ENCODE results near the gene ATXN7L2.

ATXN7L2 gene

DNA sequence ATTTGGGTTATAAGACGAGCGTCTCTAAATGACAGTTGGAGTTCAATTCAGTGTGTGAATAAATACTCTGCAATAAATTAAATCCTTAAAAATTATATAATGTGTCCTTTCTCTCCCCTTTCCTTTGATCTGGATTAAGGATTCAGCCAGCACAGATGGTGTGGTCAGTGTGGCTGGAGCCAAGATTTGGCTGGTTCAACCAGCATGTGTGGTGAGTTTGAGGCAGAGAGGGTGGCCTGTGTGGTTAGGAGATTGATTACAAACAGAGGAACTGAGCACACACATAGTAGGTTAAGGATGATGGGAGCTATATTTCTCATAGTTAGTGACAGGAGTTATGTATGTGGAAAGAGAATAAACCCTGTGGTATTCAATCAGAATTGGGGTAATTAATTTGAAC is 40.0 kb downstream of the ATXN7L2 start:
- no peaks in the 10 kb centered on the region for H3K36me3 Mint-ChIP-seq

DNA sequence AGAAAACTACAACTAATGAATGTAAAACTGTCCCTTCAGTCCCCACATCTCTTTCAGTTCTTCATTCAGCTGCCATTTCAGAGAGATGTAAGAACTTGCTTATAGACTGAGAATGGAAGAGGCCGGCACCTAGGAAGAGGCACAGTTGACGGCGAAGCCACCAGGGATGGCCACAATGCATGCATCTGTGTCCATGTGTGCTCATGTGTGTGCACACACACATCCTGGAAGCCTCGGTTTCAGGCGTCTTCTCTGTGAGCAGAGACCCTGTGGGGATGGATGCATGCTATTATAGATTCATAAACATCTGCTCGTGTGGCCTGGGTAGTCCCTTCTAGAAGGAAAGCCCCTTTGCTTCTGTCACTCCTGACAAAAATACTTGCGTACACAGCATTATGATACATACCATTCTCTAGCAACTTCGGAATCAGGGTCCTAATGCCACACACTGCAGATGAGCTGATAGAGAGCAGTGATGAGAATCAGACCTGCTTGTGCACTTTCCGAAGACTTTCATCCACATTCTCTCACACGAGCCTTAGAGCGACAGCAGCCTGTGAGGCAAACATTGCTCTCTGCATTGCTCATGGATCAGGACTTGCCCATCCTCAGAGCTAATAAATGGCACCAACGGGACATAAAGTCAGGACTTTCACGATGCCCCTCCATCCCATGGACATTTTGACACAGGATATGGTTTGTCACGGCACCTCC is 43.5 kb downstream of the ATXN7L2 start:
- Mint-ChIP-seq H3K27me3 (peaks cover 7% of the 10 kb centered on the region), H3K27ac (peak overlapping the region; percentile 74), H3K9me3 (no peaks in the 10 kb centered on the region), H3K36me3 (no peaks in the 10 kb centered on the region), H3K4me1 (peaks cover 14% of the 10 kb centered on the region), H3K4me3 (peak overlapping the region; percentile 66)
- peak; percentile 87 for ATAC-seq

More for the DNA sequence above, 40.0 kb downstream of the ATXN7L2 start:
- ATAC-seq = no peak
- Mint-ChIP-seq H3K27ac (no peak overlapping the region), H3K4me3 (no peak overlapping the region), H3K4me1 (peaks cover 12% of the 10 kb centered on the region), H3K9me3 (no peaks in the 10 kb centered on the region), H3K27me3 (peaks cover 13% of the 10 kb centered on the region)

DNA sequence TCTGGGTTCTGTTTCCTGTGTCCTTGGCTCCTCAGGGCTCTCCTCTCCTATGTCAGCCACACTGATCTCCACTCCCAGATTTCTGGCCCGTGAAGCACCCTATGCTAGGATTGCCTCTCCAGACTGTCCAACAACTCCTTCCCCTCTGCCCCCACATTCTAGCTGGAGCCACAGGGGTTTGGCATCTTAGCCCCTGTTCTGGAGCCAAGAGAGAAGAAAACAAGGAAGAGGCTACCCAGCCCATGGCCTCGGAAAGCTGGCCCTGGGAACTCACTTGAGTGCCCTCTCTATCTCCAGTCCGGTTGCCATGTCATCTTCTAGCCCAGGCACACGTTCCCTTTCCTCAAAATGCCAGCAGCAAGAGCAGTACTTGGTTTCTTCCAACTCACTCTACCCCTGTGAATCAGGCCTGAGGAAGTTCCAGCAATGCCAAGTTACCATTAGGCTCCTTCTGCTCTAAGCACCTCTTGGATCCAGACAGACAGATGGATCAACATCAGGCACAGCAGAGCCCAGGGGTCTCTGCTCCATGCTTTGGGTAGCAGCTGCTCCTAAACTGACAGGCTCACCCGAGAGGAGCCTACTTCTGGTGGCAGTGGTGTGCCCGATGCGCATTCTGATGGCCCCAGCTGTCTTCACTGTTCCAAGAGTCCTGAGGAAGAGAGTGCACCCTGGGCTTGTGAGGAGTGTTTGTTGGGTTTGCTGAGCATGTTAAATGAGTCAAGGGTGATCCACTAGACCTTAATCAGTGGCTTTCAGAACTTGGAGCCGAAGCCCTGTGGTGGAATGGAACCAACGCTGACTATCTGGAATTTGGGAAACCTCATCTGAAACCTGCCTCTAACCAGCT is 44.4 kb downstream of the ATXN7L2 start:
- no peaks in the 10 kb centered on the region for H3K27me3 Mint-ChIP-seq
- no peak overlapping the region for H3K4me3 Mint-ChIP-seq
- no peaks in the 10 kb centered on the region for H3K36me3 Mint-ChIP-seq
- H3K4me1 Mint-ChIP-seq = peaks cover 21% of the 10 kb centered on the region
- ATAC-seq = no peak
- peak overlapping the region; percentile 74 for H3K27ac Mint-ChIP-seq
- no peaks in the 10 kb centered on the region for H3K9me3 Mint-ChIP-seq

DNA sequence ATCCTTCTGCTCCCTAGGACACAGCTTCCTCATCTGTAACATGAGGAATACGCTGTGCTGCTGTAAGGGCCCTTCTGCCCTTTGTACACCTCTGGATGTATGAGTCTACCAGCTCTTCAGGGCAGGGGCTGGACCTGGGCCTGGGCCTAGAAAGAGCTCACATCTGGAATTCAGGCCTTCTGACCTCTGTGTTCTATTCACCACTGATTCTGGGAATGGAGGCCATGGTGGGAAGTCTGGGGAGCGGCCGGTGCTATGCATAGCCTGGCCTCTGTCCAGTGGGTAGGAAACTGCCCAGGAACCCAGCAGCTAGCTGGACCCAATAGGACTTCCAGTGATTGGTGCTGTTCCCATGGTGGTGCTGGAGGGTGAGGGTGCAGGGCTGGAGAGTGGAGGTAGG is 45.0 kb downstream of the ATXN7L2 start:
- Mint-ChIP-seq H3K9me3 (no peaks in the 10 kb centered on the region), H3K4me1 (peaks cover 21% of the 10 kb centered on the region), H3K27ac (no peak overlapping the region), H3K36me3 (no peaks in the 10 kb centered on the region), H3K27me3 (no peaks in the 10 kb centered on the region), H3K4me3 (no peak overlapping the region)
- ATAC-seq = no peak

DNA sequence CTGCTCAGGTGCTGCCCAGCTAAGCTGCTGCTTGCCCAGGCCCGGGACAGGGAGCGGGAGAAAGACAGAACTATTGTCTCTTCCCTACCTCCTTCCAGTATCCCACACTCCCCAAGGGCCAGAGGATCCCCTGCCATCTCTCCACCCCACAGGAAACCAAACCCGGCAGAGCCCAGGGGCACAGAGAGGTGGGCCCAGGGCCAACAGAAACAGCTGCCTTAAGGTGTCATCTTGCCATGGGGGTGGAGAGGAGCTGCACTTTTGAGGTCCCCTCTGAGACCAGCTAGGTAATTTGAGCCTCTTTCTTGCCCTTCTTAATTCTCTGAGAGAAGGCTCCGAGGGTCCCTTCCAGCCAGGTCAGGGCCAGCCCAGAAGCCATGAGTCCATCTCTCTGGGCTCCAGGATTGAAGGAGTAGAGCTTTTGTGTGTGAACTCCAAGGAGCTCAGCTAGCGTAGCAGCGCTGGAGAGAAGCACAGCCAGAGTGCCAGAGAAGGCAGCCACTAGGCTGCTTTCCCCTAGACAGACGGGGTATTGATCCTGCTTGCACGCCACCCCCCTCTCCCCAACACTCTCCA is 46.3 kb downstream of the ATXN7L2 start:
- no peaks in the 10 kb centered on the region for H3K27me3 Mint-ChIP-seq
- peak overlapping the region; percentile 54 for H3K27ac Mint-ChIP-seq
- H3K4me1 Mint-ChIP-seq = peaks cover 21% of the 10 kb centered on the region
- no peak for ATAC-seq
- no peaks in the 10 kb centered on the region for H3K9me3 Mint-ChIP-seq
- no peak overlapping the region for H3K4me3 Mint-ChIP-seq
- H3K36me3 Mint-ChIP-seq = no peaks in the 10 kb centered on the region

DNA sequence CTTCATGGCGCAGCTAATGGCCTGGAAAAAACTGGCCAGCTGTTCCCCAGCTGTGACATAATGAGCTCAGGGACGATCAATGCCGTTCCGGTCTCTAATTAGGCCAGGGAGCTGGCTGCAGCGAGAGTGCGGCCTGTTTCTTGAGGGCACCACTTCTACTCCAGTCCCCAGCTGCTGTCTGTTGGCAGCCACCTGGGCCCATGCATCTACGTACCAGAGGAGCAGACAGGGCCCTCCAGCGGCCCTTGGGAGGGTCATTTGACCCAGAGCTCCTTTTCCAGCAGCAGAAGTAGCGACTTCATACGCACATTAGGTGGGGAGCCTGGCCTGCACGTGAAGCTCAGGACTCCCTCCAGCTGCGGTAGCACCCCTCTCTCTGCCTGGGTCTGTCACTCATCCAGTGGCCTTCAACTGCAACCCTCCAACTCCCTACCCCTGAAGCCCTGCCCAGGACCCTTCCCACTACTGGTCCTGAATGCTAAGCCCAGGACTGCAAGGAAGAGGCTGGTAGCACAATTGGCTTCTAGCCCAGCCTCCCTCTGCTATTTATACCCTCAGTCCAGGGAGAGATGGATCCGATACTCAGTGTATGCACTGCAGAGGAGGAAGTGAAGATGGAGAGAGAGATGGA is 46.9 kb downstream of the ATXN7L2 start:
- no peak for ATAC-seq
- Mint-ChIP-seq H3K9me3 (no peaks in the 10 kb centered on the region), H3K4me1 (peaks cover 21% of the 10 kb centered on the region), H3K4me3 (no peak overlapping the region), H3K27ac (peak overlapping the region; percentile 2), H3K27me3 (no peaks in the 10 kb centered on the region), H3K36me3 (no peaks in the 10 kb centered on the region)

DNA sequence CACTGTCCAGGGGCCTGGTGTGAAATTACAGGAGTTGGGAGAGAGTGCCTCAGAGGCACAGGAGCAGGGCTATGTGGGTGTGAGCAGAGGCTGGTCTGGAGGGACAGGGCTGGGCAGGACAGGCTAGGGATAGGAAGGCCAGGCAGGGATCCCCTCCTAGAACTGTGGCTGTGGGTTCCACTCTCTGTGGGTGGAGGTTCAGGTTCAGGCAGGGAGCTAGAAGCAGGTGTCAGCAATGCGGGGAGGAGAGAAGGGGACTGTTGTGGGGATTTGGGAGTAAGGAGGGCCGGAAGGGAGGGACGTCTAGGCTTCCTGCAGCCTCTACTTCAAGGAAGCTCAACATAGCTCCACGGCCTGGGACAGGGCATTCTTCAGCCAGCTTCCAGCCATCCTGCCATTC is 47.7 kb downstream of the ATXN7L2 start:
- Mint-ChIP-seq H3K4me1 (peaks cover 21% of the 10 kb centered on the region), H3K27ac (peak overlapping the region; percentile 2), H3K4me3 (no peak overlapping the region), H3K9me3 (no peaks in the 10 kb centered on the region), H3K27me3 (no peaks in the 10 kb centered on the region), H3K36me3 (no peaks in the 10 kb centered on the region)
- no peak for ATAC-seq

DNA sequence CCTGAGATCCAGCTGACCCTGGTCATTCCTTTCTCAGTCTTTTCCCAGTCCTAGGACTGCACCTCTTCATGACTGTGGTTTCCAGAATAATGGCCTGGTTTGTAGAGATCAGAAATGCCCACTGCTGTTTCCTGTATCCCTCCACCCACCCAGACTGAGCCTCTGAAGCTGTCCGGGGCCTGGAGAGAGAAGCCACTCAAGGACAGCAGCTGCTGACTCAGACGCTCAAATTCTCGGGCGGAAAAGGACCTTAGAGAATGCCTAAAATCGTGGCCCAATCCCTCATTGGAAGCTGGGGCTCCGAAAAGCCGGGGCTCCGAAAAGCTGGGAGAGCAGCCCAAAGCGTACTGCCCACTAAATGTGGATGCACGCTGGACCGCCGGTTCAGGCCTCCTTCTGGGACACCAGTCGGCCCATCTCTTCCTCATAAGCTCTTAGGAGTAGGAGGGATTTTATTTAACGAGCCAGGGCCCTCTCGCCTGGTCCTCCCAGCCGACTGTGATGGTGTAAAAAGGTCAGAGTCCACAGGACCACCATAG is 48.2 kb downstream of the ATXN7L2 start:
- peak overlapping the region; percentile 86 for H3K27ac Mint-ChIP-seq
- H3K4me3 Mint-ChIP-seq = no peak overlapping the region

DNA sequence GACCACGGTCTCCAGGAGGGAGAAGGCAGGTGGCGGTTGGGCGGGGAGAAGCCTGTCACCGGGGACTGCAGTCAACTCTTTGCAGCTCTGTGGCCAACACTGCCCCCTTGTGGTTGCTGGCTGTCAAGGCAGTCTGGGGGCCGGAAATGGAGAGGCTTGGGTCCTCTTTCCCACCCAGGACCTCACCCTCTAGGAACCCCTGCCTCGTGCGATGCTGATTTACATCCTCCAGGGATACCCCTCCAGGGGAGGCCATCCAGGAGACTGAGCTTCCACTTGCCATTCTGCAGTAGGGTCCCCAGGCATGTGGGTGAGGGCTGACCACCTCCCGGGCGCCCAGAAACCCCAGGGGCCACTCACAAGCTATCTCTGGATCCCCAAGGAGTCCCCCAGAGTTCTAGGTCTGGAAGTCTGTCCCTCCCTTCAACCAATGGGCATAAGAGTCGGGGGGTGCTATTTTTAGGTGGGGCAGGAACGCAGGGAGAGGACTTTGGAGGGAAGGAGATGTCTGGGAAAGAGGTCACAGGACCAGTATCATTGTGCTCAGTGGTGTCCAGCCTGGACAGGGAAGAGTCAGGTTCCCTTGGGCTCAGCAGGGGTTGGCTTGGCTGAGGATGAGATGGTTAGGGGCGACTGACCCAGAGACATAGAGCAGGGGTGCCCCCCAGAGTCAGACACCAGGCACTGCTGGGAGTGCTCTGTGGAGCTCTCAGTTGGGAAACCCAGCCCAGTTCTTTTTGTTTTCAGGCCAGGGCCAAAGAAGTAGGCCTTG is 48.8 kb downstream of the ATXN7L2 start:
- peak overlapping the region; percentile 86 for H3K27ac Mint-ChIP-seq
- no peaks in the 10 kb centered on the region for H3K9me3 Mint-ChIP-seq
- no peaks in the 10 kb centered on the region for H3K27me3 Mint-ChIP-seq
- ATAC-seq = peak; percentile 92
- peak overlapping the region; percentile 67 for H3K4me3 Mint-ChIP-seq
- H3K4me1 Mint-ChIP-seq = peaks cover 14% of the 10 kb centered on the region
- no peaks in the 10 kb centered on the region for H3K36me3 Mint-ChIP-seq

More for the DNA sequence above, 48.2 kb downstream of the ATXN7L2 start:
- Mint-ChIP-seq H3K27me3 (no peaks in the 10 kb centered on the region), H3K36me3 (no peaks in the 10 kb centered on the region), H3K4me1 (peaks cover 20% of the 10 kb centered on the region), H3K9me3 (no peaks in the 10 kb centered on the region)
- ATAC-seq = no peak

DNA sequence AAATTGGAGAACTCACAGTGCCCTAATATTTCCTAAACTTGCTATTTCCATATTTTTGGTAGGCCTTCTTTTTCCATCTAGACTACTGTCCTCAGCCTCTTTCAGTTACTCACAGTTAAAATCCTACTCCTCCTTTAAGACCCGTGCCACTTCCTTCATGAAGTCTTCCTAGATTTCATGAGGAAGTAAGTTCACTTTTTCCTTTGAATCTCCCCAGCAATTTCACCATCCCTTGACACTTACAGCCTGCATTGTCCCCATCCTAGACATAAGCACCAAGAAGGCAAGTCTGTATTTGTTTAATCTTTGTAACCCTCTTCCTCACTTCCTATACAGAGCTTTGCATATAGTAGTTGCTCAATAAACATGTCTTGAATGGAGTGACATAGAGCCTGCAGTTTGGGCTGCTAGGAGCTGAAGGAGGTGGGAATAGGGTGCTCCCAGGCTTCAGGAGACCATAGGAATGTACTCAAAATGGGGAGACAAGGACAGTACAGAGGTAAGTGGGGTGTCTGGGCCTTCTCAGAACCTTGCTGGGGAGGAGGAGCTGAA is 50.7 kb downstream of the ATXN7L2 start:
- no peak for ATAC-seq
- Mint-ChIP-seq H3K27ac (no peak overlapping the region), H3K36me3 (no peaks in the 10 kb centered on the region), H3K4me1 (peaks cover 9% of the 10 kb centered on the region), H3K9me3 (no peaks in the 10 kb centered on the region), H3K27me3 (no peaks in the 10 kb centered on the region), H3K4me3 (no peak overlapping the region)

DNA sequence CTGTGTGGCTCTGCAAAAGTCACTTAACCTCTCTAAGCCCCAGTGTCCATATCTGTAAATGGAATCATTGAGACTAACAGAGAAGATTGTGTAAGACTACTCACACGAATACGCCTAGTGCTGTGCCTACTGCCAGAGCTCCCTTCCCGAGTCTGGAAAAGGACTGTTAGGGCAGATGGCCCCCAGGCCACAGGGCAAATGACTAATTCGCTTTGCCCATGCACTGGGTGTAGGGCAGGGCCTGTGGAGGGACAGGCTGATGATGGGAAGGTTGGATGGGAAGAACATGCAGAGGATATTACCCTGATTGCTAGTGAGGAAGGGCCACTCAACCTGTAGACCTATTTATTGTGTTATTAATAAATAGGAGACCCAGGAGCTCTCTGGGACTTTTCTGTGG is 51.8 kb downstream of the ATXN7L2 start:
- Mint-ChIP-seq H3K36me3 (no peaks in the 10 kb centered on the region), H3K27ac (no peak overlapping the region), H3K27me3 (no peaks in the 10 kb centered on the region), H3K9me3 (no peaks in the 10 kb centered on the region), H3K4me1 (peaks cover 9% of the 10 kb centered on the region), H3K4me3 (no peak overlapping the region)
- ATAC-seq = no peak

DNA sequence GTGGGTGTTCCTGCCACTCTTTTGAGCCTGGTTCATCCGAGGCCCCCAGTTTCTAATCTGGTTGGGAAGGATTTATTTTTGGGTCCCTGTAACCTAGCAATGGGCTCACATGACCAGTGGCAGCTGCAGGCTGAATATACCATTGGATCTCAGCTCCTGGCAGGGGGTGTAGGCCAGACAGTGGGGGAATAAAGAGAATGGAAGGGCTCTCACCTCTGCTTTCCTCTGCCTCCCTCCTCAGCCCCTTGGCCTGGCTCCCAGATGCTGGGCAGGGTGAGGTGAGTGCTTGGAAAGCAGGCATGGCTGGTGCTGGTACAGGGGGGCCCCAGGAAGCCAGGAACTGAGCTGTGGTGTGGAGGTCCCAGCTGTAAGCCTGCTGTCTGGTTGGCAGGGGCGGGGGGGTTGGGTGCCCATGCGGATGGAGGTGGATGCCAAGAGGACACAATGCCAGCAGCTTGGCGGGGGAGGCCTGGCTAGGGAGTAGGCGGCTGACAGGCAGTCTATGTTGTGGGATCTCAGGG is 52.3 kb downstream of the ATXN7L2 start:
- H3K27ac Mint-ChIP-seq = no peak overlapping the region
- H3K4me1 Mint-ChIP-seq = peaks cover 9% of the 10 kb centered on the region
- no peaks in the 10 kb centered on the region for H3K27me3 Mint-ChIP-seq
- H3K9me3 Mint-ChIP-seq = no peaks in the 10 kb centered on the region
- no peaks in the 10 kb centered on the region for H3K36me3 Mint-ChIP-seq
- ATAC-seq = no peak
- H3K4me3 Mint-ChIP-seq = no peak overlapping the region

DNA sequence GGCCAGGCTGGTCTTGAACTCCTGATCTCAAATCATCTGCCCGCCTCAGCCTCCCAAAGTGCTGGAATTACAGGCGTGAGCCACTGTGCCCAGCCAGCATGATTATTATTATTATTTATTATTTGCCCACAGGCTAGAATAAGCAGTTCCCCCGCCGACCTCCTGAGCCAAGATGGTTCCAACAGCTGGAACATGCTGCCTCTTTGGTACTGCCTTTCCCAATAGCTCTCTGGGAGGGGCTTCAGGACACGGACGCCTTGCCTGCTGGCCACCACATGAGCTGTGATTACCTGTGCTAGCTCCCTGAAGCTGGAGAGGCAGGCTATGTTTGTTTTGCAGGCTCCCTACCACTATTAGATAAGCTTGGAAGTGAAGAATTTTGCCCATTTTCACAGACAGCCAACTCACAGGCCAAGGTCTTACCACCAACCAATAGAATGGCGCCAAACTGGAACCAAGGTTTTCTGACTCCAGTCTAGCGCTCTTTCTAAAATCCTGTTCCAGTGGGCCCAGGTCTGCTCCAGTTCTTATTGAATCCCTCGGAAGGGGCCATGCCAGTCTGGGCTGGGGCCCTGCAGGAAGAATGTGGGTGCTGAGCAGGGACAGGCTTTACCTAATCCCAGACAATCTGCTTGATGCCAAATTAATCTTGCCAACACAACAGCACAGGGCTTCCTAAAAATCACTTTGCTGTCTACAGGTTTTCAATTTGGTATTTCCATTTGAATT is 53.9 kb downstream of the ATXN7L2 start:
- Mint-ChIP-seq H3K9me3 (no peaks in the 10 kb centered on the region), H3K4me1 (peaks cover 3% of the 10 kb centered on the region), H3K27ac (no peak overlapping the region), H3K27me3 (no peaks in the 10 kb centered on the region), H3K4me3 (no peak overlapping the region), H3K36me3 (no peaks in the 10 kb centered on the region)
- ATAC-seq = no peak

Data from stimulated activated memory B cell treated with anti-CD40 and anti-IgM and Interleukin-4, amounts not matched to agents 10 μg/mL and 1 μg/mL and 100 μg/mL, for 72 hours (primary cell).